ENCODE data around the gene TMEM208.

Gene TMEM208

GRCh38 chr16:67226804-67227566 lies at the start of gene TMEM208:
Gene TMEM208, plus strand, starts transcription at chr16:67227130. Its CDS starts 89 bp downstream, at chr16:67227219.
- DNase-seq: peak; percentile 98

GRCh38 chr16:67177743-67178699 lies 48.9 kb upstream of the TMEM208 start:
- peak; percentile 98 for DNase-seq

GRCh38 chr16:67179421-67180080 lies 47.4 kb upstream of the TMEM208 start:
- DNase-seq: peak; percentile 40

GRCh38 chr16:67180166-67180565 lies 46.8 kb upstream of the TMEM208 start:
- no peak for DNase-seq

- no peak for DNase-seq
Observed at GRCh38 chr16:67181346-67181745, 45.6 kb upstream of the TMEM208 start.

GRCh38 chr16:67182288-67182687 lies 44.6 kb upstream of the TMEM208 start:
- DNase-seq: no peak

- DNase-seq: no peak
Observed at GRCh38 chr16:67183284-67183626, 43.7 kb upstream of the TMEM208 start.

GRCh38 chr16:67183627-67184452 lies 43.1 kb upstream of the TMEM208 start, which contains the start of gene MATCAP1:
Gene MATCAP1, minus strand, starts transcription at chr16:67183963. Its CDS starts 3,353 bp downstream, at chr16:67180610.
- DNase-seq: peak; percentile 97

GRCh38 chr16:67184453-67184994 lies 42.4 kb upstream of the TMEM208 start:
- peak; percentile 84 for DNase-seq

GRCh38 chr16:67184995-67185650 lies 41.8 kb upstream of the TMEM208 start:
- DNase-seq: peak; percentile 91

GRCh38 chr16:67185651-67186134 lies 41.2 kb upstream of the TMEM208 start:
- no peak for DNase-seq

- DNase-seq: no peak
Observed at GRCh38 chr16:67186550-67186950, 40.4 kb upstream of the TMEM208 start.

GRCh38 chr16:67187175-67187890 lies 39.6 kb upstream of the TMEM208 start:
- no peak for DNase-seq

GRCh38 chr16:67188323-67188722 lies 38.6 kb upstream of the TMEM208 start:
- no peak for DNase-seq

GRCh38 chr16:67188798-67189197 lies 38.1 kb upstream of the TMEM208 start:
- DNase-seq: no peak

- DNase-seq: no peak
Observed at GRCh38 chr16:67190041-67190440, 36.9 kb upstream of the TMEM208 start, which contains the start of gene EXOC3L1. Gene EXOC3L1, minus strand, starts transcription at chr16:67190136. Its CDS starts 460 bp downstream, at chr16:67189676.

GRCh38 chr16:67190448-67191399 lies 36.2 kb upstream of the TMEM208 start:
- DNase-seq: peak; percentile 70

- no peak for DNase-seq
Observed at GRCh38 chr16:67191411-67191994, 35.4 kb upstream of the TMEM208 start.
